Hepatic stellate cell (primary cell): Measurements from ENCODE around the gene TSHZ2.
"Not testable (repeated sequence)": the region's sequence is repeated elsewhere in the genome, so short reads cannot be mapped to it uniquely, and the experiment has no call there.

Source experiments
- DNase-seq: peaks from one replicate; pipeline ENCODE4 v3.0.0; 2011; ENCODE audit warnings: low spot score

TSHZ2 gene

DNA sequence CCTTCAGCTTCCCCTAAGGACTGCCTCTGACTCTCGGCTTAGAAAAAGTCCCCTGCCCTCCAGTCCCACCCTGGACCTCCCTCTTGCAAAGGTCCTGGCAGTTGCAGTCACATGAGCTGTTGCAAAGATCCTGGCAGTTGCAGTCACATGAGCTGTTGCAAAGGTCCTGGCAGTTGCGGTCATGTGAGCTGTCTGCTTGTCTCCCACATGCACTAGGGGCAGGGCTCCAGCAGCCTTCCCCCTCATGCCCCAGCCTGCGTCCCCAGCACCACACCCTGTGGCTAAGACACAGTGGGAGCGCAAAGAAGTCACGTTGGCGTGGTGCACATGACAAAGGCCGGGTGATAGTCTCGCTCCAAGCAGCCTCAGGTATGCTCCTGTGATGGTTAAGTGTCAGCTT, 538.5 kb downstream of the TSHZ2 start:
- no peak for DNase-seq

DNA sequence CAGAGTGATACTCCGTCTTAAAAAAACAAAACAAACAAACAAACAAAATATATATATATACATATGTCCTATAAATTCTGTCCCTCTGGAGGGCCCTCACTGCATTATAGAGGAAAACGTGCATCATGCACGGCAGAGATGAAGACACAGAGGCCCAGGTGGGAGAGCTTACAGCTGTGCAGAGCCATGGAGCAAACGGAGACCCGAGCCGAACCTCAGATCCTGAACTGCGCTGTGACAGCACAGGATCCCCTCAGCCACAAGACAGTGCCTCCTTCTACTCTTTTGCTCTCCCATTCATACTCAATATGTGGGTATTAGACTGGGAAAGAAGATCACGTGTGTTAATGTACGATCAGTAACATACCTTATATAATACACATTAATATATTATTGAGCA, 539.9 kb downstream of the TSHZ2 start:
- DNase-seq, result no peak

DNA sequence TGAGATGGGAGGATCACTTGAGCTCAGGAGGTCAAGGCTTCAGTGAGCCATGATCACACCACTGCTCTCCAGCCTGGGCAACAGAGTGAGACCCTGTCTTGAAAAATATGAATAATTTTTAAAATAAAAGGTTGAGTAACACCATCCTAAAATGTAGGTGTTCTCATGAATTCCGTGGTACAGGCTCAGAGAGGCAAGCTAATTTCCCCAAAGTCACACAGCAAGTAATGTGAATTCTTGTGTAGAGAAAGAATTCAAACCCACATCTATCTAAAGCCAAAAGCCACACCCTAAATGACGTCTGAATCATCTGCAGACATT, 541.0 kb downstream of the TSHZ2 start:
- no peak for DNase-seq

DNA sequence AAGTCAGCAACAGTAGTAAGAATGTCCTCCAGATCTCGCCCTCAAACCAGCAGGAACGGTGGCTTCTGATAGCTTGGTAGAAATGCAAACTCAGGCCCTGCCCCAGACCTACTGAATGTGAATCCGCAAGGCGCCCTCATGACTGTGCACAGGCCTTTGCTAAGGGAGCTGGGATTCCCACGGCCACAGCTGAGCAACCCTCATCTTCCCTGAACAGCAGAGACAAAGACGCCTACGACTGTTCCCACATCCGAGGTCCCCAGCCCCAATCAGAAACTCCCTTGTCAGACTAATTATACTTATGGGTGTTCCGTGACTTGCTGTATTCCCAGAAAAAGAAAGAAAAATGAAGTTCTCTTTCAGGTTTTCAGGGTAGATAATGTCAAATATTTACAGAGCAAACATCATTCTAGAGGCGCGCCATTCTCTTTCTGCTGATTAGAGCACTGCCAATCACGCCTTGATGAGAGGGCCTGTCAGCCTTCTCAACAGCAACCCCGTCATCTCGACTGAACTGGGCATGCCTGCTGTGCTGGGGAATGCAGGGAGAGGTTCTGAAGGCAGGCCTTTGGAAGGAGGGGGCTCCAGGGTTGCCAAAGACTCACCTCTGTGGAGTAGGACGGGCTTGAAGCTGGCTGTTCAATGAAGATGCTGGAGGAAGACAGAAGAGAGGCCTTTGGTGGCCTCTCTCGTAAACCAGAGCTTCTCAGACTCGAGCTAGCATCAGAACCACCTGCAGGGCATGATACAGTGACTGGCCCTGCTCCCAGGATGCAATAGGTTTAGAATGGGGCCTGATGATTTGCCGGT, 541.5 kb downstream of the TSHZ2 start:
- DNase-seq, result no peak

DNA sequence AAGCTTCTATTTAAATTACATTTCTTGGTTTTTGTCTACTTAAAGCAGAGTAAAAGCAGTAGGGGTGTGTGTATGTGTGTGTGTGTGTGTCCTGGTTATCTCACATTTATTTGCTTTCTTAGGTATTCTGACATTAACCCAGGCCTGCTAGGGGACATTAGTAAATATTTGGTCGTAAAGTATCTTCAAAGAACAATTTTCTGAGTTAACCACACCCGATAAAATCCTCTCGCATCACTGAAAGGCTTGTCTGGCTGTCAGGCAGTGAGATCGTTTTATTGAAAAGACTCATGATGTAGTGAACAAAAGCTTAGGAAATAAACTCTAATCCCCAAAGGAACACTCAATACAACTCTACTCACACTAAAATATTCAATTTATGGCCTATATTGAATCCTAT, 543.6 kb downstream of the TSHZ2 start:
- DNase-seq, result no peak

DNA sequence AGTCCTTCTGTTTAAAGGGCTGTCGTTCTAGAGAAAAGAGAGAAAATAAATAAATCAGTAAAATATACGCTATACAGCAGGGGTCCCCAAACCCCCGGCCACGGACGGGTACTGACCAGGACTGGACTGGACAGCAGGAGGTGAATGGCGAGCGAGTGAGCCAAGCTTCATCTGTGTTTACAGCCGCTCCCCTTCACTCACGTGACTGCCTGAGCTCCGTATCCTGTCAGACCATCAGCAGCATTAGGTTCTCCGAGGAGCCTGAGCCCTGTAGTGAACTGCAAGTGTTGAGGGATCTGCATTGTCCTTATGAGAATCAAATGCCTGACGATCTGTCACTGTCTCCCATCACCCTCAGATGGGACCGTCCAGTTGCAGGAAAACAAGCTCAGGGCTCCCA, 545.0 kb downstream of the TSHZ2 start:
- no peak for DNase-seq

DNA sequence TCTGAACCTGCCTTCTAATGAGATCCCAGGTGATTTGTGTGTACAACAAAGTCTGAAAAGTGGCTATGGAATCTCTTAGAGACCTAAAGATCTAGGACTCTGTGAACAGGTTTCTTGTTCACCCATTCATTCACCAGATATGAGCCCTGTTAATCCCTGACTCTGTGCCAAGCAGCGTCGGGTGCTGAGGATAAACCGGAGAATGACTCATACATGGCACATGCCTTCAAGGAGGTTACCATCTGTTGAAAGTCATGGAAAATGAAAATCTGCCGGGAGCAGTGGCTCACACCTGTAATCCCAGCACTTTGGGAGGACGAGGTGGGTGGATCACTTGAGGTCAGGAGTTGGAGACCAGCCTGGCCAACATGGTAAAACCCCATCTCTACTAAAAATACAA, 549.3 kb downstream of the TSHZ2 start:
- DNase-seq, result not testable (repeated sequence)

DNA sequence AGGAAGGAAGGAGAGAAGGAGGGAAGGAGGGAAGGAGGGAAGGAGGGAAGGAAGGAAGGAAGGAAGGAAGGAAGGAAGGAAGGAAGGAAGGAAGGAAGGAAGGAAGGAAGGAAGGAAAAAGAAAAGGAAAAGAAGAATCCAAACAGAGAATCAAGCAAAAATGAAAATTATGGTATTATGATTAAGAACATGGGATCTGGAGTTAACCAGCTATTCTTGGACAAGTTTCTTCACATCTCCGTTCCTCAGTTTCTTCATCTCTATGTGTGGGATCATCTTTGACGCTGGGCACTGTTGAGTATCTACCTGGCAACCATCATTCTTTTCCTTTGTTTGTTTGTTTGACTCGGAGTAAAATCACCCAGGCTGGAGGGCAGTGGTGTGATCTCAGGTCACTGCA, 549.9 kb downstream of the TSHZ2 start:
- DNase-seq, result no peak

DNA sequence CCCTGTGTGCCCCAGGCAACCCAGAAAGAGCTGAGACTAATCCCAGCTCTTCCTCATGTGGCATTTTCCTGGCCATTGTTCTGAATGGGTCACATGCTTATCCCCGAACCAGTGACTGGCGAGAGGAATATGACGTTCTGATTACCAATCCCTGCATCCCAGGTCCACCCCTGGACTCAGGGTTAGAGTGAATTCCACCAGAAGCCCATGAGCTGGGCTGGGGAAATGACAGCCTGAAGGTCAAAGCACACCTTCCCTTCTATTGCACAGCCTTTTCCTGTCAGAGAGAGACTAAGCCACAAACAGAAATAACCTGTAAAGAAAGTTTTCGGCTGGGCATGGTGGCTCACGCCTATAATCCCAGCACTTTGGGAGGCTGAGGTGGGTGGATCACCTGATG, 550.5 kb downstream of the TSHZ2 start:
- no peak for DNase-seq

DNA sequence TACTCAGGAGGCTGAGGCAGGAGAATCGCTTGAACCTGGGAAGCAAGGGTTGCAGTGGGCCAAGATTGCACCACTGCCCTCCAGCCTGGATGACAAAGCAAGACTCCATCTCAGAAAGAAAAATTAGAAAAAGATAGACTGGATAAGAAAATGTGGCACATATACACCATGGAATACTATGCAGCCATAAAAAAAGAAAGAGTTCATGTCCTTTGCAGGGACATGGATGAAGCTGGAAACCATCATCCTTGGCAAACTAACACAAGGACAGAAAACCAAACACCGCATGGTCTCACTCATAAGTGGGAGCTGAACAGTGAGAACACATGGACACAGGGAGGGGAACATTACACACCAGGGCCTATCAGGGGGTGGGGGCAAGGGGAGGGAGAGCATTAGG, 551.5 kb downstream of the TSHZ2 start:
- DNase-seq, result not testable (repeated sequence)

DNA sequence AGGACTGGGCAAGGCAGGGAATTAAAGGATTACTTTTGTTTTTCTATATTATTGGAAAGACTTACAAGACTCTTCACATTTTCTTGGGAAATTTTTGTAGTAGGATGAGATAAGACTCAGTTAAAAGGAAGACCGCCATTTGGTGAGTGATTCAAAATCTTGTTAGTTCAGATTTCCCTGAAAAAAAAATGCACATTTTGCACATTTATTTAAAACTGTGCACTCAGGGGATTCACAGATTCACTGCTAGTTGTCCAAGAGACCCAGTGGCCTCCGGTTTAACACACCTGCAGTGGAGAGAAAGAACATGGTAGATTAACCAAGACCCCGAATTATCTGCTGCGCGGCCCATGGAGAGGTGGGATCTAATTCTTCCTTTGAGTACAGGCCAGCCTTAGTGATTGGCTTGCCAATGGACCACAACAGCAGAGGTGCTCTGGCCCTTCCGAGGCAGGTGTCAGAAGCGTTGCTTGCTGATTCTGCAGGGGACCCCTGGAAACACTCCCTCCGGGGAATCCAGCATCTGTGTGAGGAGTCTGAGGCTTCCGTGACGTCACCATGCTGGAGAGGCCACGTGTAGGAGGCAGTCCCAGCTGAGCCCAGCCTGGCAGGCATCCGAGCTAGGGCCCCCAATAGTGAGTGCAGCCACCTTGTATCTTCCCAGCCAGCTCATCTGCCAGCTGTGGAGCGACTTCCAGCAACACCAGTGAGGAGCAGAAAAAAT, 552.6 kb downstream of the TSHZ2 start:
- DNase-seq, result no peak

DNA sequence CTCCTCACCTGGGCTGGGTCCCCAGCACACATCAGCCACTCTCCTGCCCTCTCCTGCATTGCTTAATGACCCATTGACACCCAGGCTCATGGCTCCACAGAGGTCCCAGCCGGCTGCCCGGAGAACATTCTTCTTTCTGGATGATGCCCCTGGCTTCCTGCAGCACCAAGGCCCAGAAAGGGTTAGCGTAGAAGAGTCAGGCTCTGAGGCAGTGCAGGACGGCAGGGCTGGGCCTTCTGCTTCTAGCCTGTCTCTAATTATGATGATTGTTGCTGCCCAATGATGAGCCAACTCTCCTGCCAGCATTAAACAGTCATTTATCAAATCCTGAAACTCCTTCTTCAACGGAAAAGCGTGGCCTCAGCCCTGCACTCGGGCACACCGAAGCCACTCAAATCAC, 555.0 kb downstream of the TSHZ2 start:
- DNase-seq, result no peak

DNA sequence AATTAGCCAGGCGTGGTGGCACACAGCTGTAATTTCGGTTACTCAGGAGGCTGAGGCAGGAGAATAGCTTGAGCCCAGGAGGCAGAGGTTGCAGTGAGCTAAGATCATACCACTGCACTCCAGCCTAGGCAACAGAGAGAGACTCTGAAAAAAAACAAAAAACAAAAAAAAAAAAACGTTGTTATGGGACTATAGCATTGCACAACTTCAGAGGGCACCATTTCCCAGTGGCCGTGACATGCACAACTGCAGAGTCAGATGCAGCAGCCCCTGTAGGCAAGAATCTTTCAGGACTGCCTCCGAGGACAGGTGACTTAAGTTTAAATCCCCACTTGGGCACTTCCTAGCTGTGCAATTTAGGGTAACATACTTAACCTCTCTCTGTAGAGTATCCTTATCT, 557.5 kb downstream of the TSHZ2 start:
- no peak for DNase-seq

DNA sequence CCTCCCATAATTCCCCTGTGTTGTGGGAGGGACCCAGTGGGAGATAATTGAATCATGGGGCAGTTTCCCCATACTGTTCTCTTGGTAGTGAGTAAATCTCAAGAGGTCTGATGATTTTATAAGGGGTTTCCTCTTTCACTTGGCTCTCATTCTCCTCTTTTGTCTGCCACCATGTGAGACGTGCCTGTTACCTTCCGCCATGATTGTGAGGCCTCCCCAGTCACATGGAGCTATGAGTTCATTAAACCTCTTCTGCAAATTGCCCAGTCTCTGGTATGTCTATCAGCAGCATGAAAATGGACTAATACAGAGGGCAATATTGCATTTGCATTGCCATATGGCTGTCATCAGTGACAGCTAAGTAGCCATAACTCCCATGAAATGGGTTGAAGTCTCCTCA, 558.3 kb downstream of the TSHZ2 start:
- DNase-seq, result no peak

DNA sequence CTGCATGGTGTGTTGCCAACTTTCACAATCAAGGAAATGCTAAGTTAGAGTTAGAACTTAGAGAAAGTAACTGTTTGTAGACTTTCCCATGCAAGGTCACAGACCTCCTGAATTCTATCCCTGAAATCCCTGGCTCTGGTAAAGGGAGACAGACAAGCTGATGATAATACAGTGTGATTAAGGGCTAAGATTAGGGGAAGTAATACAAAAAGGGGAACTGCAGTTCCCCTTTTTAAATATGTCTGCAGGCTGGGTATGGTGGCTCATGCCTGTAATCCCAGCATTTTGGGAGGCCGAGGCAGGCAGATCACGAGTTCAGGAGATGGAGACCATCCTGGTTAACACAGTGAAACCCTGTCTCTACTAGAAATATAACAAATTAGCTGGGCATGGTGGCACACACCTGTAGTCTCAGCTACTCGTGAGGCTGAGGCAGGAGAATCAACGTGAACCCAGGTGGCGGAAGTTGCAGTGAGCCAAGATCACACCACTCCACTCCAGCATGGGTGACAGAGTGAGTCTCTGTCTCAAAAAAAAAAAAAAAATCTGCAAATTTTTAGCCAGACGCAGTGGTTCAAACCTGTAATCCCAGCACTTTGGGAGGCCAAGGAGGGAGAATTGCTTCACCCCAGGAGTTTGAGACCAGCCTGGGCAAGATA, 560.6 kb downstream of the TSHZ2 start:
- not testable (repeated sequence) for DNase-seq

DNA sequence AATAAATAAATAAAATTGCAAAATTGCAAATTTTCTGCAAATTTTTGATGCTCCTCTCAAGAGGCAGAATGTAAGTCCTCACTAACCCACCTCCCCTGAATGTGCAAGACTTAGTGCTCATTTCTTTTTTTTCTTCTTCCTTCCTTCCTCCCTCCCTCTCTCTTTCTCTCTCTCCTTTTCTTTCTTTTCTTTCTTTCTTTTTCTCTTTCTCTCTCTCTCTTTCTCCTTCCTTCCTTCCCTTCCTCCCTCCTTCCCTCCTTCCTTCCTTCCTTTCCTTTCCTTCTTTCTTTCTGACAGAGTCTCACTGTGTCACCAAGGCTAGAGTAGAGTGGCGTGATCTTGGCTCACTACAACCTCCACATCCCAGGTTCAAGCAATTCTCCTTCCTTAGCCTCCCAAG, 561.3 kb downstream of the TSHZ2 start:
- no peak for DNase-seq

DNA sequence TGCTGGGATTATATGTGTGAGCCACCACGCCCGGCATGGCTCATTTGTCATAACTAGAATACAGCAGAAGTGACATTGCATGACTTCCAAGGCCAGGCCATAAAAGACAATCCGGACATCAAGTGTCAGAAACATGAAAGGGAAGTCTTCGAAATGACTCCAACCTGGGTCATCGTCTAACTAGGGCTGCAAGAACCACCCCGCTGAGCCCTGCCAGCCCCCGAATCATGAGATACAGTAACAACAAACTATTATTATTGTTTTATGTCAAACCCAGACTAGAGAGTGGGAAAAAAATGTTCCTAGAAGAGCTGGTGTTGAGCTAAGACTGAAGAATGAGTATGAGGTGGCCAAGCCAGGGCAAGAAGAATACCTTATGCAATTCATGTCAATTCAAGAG, 561.9 kb downstream of the TSHZ2 start:
- no peak for DNase-seq

DNA sequence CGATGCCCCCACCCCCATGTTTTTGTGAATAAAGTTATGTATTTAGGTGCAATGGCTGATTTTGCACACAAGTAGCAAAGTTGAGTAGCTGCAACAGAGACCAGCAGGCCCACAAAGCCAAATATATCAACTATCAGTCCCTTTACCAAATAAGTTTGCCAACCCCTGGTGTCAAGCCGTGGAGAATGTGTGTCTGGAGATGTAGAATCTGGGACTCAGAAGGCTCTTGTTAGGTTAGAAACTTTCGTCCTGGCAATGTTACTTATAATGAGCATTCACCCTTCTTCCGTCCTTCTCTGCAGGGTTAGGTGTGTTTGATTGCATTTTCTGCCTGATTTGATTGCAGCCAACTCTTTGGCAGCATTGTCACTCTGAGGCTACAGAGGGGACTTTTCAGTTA, 563.7 kb downstream of the TSHZ2 start:
- no peak for DNase-seq

DNA sequence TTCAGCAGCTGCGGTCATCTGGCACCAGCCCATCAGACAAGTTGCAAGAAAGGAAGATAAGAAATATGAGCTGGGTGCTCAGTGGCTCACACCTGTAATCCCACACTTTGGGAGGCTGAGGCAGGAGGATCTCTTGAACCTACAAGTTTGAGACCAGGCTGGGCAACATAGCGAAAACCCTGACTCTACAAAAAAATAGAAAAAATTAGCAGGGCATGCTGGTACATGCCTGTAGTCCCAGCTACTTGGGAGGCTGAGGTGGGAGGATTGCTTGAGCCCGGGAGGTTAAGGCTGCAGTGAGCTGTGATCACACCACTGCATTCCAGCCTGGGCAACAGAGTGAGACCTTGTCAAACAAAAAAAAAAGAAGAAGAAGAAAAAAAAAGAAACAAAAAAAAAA, 564.2 kb downstream of the TSHZ2 start:
- DNase-seq, result not testable (repeated sequence)

DNA sequence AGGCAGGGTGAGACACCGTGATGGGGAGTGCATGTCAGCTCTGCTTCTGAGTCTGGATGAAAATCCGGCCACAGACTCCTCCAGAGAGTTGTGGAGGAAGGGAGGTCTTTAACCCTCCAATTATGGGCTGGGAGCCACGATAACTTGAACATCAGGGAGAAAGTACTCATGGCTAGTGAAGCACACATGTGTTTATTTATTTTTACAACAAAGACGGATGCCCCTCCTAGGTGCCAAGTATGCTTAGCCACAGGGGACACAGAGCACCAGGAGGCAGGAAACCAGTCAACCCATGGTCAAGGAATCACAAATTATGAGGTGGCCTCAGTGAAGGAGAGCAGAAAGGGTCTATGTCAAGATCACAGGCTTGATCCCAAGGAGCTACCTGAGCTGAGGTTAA, 567.4 kb downstream of the TSHZ2 start:
- DNase-seq, result no peak
